AG04449 (cell line): Measurements from ENCODE around the gene C1orf56.

Experiments
- CTCF ChIA-PET: fragments of 350-600 bp; formaldehyde crosslinking; extraction: SDS; loops from one replicate; lab custom pipeline; 2021; ENCODE audit warnings: antibody characterized with exemption; lab: Yijun Ruan, JAX
- POLR2A ChIA-PET: fragments of 400-600, 350-600 bp; formaldehyde crosslinking; extraction: SDS; loops from one replicate; lab custom pipeline; 2020; ENCODE audit warnings: antibody characterized with exemption, inconsistent platforms; lab: Yijun Ruan, JAX
- DNase-seq: peaks from one replicate; pipeline ENCODE4 v3.0.0-alpha.2; 2010; ENCODE audit warnings: low read depth, low spot score
- H3K4me3 ChIP-seq: 2 replicates; pipeline ENCODE4 v1.5.1; 2011; ENCODE audit warnings: low read depth, mild to moderate bottlenecking, control low read depth, low read length
- TF ChIP-seq, protein P1 (sequence below): IDR thresholded peaks from one replicate; pipeline ENCODE4 v1.5.1; 2011; ENCODE audit warnings: mild to moderate bottlenecking, moderate library complexity, low read length, control low read depth, inconsistent platforms; ENCODE audit not compliant: insufficient read depth; ENCODE audit errors: missing control alignments

Gene C1orf56

DNA sequence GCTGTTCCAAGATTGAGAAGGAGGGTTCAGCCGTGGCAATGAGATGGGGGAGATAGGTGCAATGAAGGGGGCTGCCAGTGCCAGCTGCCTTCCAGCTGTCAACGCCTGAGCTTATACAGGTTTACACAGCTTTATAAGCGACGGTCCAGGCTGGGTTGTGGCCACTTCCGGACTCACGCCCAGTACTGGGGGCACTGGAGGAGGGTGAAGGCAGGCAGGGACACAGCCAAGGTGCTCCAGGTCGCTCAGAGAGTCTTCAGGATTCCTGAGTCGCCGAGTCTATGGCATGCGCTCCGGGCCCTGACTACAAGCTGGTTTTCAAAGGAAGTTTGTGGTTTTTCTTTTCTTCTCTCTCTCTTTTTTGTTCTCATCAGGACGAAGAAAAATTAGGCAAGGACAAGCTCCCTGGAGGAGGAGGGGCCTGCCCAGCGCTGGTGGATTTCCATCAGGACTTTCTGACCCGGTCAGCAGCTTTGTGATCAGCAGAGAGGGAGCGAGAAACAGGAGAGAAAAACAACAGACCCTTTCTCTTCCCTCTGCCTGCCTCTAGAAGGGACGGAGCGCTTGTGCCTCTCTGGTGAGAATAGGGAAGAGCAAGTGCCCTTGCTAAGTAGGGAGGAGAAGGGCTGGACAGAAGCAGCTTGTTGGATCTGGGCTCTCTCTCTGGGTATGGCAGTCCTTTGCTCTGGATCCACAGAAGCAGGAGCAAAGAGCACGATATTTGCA lies 41.1 kb upstream of the C1orf56 start, which contains the start of gene MINDY1:
MINDY1 (minus strand) TSS at position 576 of the 726 bp plus-strand sequence. CDS start 4,285 bp downstream, outside the sequence.
- ChIA-PET CTCF (interaction anchor here (0.6 to 16.2 kb wide), 27 partner anchors 11 to 733 kb away, joined by 3 to 551 read pairs (median 3); partner anchors contain the start of genes ADAMTSL4, ANXA9 and CERS2), POLR2A (interaction anchor here (0.6 to 1.4 kb wide), 6 partner anchors 10 to 449 kb away, joined by 3 to 5 read pairs (median 3); partner anchors contain the start of gene CERS2)
- DNase-seq, result no peak
- peak within 1 kb of the TSS; percentile 71 for H3K4me3 ChIP-seq
- TF ChIP-seq, protein P1, sequence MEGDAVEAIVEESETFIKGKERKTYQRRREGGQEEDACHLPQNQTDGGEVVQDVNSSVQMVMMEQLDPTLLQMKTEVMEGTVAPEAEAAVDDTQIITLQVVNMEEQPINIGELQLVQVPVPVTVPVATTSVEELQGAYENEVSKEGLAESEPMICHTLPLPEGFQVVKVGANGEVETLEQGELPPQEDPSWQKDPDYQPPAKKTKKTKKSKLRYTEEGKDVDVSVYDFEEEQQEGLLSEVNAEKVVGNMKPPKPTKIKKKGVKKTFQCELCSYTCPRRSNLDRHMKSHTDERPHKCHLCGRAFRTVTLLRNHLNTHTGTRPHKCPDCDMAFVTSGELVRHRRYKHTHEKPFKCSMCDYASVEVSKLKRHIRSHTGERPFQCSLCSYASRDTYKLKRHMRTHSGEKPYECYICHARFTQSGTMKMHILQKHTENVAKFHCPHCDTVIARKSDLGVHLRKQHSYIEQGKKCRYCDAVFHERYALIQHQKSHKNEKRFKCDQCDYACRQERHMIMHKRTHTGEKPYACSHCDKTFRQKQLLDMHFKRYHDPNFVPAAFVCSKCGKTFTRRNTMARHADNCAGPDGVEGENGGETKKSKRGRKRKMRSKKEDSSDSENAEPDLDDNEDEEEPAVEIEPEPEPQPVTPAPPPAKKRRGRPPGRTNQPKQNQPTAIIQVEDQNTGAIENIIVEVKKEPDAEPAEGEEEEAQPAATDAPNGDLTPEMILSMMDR, result peak; percentile 80

DNA sequence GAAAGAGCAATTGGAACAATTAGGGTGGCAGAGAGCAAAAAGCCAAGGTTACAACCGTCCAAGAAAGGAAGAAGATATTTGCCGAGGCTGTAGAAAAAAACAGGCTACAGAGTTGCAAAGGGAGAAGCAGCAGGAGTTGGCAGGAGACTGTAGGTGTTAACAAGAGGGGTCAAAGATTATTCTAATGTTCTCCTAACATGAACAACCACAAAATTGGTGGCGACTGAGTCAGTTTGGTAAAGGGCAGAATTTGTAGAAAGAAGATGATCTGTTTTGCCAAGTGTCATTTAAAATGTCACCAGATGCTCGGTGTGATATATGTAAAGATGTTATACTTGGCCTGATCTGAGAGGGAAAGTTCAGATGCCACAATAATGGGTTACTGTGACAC lies 39.7 kb upstream of the C1orf56 start:
- ChIA-PET CTCF (interaction anchor here (1.0 to 16.2 kb wide), 5 partner anchors 8 to 26 kb away, joined by 3 to 551 read pairs (median 9); partner anchors contain the start of genes ANXA9 and CERS2), POLR2A (no interaction called here)
- TF ChIP-seq, protein P1, result no peak
- peak overlapping the region; percentile 28 for H3K4me3 ChIP-seq
- DNase-seq, result no peak

DNA sequence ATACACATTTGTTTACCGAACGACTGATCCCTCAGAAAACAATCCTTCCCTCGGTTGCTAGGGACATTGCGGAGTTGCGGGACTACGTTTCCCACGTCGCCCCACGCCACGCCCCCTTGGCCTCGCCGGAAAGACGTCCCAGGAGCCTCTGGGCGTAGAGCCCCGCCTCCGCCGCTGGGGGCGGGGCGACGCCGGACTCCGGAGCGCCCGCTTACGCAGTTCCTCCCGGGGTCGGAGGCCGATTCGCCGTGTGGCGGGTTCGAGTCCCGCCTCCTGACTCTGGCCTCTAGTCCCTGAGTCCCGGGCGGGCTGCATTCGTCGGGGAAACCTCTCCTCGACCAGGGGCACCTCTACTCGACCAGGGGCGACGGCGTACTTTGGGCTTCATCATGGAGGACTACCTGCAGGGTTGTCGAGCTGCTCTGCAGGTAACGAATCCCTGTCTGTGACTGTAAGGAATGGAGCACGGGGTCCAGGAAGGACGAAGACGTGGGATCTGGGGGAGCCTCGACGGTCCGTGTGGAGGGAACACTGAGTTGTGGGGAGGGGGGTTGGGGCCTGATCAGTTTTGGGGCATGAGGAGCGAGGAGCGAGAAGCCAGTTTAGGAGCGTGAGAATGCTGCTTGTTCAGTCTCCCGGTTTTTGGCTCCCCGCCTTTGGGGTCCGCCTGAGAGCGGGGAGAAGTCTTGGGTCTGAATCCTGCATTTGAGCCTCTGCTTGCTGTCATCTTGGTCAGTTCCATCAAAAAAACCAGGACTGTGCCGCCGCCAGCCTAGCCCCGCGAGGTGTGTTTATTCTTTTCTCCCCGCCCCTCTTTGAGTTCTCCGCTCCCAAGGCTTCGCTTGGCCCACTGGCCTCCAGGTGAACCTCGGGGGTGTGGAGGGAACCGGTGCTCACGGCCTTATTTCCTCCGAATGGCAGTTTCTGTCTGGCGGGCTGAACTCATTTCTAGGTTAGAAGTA lies 39.0 kb upstream of the C1orf56 start, which contains the start of gene PRUNE1:
PRUNE1 (plus strand) TSS at position 206 of the 962 bp plus-strand sequence; CDS start at position 390, 184 bp downstream.
- TF ChIP-seq, protein P1, result no peak
- CTCF ChIA-PET, result interaction anchor here (1.0 kb wide), 1 partner anchor 9 kb away, joined by 3 read pairs; no protein-coding TSS in a partner anchor
- H3K4me3 ChIP-seq, result peak within 1 kb of the TSS; percentile 89
- DNase-seq, result no peak
- POLR2A ChIA-PET, result no interaction called here

DNA sequence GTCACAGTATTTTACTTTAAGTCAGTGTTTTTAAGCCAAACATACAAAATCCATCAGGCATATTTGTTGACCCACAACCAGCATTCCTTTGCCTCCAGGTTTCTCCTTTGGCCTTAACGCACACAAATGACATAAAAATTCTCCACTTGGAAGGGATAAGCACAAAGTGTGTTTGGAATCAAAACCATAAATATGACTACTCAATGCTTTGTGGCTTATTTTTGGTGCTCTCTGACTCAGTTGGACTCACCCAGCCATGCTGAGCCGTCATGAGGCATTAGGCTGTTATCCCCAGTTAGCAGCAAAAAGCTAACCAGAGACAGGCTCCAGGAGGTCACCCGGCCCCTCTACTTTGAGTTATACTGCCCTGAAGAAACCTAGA lies 38.4 kb upstream of the C1orf56 start:
- TF ChIP-seq, protein P1, result no peak
- no peak for DNase-seq
- POLR2A ChIA-PET, result no interaction called here
- CTCF ChIA-PET, result interaction anchor here (1.0 to 2.3 kb wide), 2 partner anchors 15 to 90 kb away, joined by 3 to 11 read pairs; no protein-coding TSS in a partner anchor
- H3K4me3 ChIP-seq, result peak overlapping the region; percentile 89

DNA sequence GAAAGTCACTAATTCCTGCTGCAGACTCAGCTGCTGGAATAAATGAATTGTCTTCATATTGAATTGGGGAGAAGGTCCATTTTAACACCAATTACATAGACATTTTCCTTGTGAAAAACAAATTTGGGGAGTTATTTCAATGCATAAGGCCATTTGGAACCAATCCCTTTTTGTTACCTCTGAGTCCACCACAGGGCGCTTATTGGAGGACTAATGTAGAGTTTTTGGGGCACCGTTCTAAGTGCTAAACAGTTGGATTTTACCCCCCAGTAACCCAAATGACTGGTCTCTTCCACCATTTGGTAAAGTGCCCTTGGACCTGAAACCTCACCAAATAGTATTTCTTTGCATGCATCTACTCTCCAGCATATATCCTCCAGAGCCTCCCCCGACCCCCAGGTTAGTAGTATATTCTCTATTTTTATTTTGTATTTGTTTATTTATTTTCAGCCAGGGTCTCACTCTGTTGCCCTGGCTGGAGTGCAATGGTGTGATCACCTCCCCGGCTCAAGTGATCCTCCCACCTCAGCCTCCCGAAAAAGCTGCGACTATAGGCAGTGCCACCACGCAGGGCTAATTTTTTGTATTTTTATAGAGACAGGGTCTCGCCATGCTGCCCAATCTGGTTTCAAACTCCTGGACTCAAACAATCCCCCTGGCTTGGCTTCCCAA lies 37.7 kb upstream of the C1orf56 start:
- no peak for DNase-seq
- ChIA-PET POLR2A (no interaction called here), CTCF (interaction anchor here (0.6 to 2.3 kb wide), 6 partner anchors 15 to 90 kb away, joined by 3 to 11 read pairs (median 4); partner anchors contain the start of gene C1orf56)
- TF ChIP-seq, protein P1, result no peak
- H3K4me3 ChIP-seq, result no peak overlapping the region
